ENCODE measurements around the gene LGR4.

Gene LGR4

DNA sequence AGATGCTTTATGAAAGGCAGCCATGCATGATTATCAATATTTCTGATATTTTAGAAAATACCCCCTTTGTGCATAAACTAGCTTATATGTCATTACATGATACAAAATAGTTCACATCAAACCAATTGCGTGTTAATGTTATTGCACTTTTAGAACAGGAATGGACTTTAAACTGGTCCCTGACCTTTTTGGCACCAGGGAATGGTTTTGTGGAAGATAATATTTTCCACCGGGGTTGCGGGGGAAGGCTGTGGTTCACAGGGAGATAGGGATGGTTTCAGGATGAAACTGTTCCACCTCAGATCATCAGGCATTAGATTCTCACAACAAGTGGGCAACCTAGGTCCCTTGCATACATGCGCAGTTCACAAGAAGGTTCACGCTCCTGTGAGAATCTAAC lies 16.5 kb upstream of the LGR4 start (continued):
- TF ChIP-seq, protein P1, sequence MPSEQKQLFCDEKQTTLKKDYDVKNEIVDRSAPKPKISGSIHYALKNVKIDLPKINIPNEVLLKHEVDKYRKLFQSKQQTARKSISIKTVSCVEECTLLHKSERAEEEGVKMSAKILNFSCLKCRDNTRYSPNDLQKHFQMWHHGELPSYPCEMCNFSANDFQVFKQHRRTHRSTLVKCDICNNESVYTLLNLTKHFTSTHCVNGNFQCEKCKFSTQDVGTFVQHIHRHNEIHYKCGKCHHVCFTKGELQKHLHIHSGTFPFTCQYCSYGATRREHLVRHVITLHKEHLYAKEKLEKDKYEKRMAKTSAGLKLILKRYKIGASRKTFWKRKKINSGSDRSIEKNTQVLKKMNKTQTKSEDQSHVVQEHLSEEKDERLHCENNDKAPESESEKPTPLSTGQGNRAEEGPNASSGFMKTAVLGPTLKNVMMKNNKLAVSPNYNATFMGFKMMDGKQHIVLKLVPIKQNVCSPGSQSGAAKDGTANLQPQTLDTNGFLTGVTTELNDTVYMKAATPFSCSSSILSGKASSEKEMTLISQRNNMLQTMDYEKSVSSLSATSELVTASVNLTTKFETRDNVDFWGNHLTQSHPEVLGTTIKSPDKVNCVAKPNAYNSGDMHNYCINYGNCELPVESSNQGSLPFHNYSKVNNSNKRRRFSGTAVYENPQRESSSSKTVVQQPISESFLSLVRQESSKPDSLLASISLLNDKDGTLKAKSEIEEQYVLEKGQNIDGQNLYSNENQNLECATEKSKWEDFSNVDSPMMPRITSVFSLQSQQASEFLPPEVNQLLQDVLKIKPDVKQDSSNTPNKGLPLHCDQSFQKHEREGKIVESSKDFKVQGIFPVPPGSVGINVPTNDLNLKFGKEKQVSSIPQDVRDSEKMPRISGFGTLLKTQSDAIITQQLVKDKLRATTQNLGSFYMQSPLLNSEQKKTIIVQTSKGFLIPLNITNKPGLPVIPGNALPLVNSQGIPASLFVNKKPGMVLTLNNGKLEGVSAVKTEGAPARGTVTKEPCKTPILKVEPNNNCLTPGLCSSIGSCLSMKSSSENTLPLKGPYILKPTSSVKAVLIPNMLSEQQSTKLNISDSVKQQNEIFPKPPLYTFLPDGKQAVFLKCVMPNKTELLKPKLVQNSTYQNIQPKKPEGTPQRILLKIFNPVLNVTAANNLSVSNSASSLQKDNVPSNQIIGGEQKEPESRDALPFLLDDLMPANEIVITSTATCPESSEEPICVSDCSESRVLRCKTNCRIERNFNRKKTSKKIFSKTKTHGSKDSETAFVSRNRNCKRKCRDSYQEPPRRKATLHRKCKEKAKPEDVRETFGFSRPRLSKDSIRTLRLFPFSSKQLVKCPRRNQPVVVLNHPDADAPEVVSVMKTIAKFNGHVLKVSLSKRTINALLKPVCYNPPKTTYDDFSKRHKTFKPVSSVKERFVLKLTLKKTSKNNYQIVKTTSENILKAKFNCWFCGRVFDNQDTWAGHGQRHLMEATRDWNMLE (tag by site-specific recombination; conservative IDR thresholded peaks at IDR 0.05; ENCODE audit: low read depth): no peak
- TF ChIP-seq GLIS1 (tag by site-specific recombination; IDR thresholded peaks at IDR 0.05): no peak
- TF ChIP-seq ZNF133 (tag by site-specific recombination; IDR thresholded peaks at IDR 0.05): no peak
- TF ChIP-seq, protein P2, sequence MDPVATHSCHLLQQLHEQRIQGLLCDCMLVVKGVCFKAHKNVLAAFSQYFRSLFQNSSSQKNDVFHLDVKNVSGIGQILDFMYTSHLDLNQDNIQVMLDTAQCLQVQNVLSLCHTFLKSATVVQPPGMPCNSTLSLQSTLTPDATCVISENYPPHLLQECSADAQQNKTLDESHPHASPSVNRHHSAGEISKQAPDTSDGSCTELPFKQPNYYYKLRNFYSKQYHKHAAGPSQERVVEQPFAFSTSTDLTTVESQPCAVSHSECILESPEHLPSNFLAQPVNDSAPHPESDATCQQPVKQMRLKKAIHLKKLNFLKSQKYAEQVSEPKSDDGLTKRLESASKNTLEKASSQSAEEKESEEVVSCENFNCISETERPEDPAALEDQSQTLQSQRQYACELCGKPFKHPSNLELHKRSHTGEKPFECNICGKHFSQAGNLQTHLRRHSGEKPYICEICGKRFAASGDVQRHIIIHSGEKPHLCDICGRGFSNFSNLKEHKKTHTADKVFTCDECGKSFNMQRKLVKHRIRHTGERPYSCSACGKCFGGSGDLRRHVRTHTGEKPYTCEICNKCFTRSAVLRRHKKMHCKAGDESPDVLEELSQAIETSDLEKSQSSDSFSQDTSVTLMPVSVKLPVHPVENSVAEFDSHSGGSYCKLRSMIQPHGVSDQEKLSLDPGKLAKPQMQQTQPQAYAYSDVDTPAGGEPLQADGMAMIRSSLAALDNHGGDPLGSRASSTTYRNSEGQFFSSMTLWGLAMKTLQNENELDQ (tag by site-specific recombination; IDR thresholded peaks at IDR 0.05; ENCODE audit: low read depth): no peak
- no peak for TF ChIP-seq ZNF174 (tag by site-specific recombination; IDR thresholded peaks at IDR 0.05)
- no peak for TF ChIP-seq MYNN (tag by site-specific recombination; IDR thresholded peaks at IDR 0.05; ENCODE audit: borderline replicate concordance)
- no peak for TF ChIP-seq ZNF37A (tag by site-specific recombination; IDR thresholded peaks at IDR 0.05)
- TF ChIP-seq MZF1 (tag by site-specific recombination; IDR thresholded peaks at IDR 0.05; ENCODE audit: borderline replicate concordance): no peak
- TF ChIP-seq ZNF19 (tag by site-specific recombination; IDR thresholded peaks at IDR 0.05; ENCODE audit: low read depth): no peak
- TF ChIP-seq, protein P3, sequence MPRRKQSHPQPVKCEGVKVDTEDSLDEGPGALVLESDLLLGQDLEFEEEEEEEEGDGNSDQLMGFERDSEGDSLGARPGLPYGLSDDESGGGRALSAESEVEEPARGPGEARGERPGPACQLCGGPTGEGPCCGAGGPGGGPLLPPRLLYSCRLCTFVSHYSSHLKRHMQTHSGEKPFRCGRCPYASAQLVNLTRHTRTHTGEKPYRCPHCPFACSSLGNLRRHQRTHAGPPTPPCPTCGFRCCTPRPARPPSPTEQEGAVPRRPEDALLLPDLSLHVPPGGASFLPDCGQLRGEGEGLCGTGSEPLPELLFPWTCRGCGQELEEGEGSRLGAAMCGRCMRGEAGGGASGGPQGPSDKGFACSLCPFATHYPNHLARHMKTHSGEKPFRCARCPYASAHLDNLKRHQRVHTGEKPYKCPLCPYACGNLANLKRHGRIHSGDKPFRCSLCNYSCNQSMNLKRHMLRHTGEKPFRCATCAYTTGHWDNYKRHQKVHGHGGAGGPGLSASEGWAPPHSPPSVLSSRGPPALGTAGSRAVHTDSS (tag by site-specific recombination; IDR thresholded peaks at IDR 0.05): no peak
- TF ChIP-seq, protein P4, sequence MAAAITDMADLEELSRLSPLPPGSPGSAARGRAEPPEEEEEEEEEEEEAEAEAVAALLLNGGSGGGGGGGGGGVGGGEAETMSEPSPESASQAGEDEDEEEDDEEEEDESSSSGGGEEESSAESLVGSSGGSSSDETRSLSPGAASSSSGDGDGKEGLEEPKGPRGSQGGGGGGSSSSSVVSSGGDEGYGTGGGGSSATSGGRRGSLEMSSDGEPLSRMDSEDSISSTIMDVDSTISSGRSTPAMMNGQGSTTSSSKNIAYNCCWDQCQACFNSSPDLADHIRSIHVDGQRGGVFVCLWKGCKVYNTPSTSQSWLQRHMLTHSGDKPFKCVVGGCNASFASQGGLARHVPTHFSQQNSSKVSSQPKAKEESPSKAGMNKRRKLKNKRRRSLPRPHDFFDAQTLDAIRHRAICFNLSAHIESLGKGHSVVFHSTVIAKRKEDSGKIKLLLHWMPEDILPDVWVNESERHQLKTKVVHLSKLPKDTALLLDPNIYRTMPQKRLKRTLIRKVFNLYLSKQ (tag by site-specific recombination; IDR thresholded peaks at IDR 0.05; ENCODE audit: borderline replicate concordance): no peak

DNA sequence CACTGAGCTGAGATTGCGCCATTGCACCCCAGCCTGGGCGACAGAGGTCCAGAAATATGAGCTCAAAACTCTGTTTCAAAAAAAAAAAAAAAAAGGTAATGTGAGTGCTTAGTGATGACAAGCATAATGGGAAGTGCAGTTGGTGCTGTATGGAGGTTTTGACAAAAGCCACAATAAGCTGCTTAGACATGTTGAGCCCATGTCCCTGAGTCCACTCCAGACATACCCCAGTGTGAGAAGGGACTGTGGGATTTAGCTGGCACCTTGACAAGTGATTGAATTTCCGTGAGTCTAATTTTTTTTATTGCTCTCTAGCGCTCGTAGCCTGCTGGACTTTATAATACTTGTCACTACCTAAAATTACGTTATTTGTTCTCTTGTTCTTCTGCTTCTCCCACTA lies 15.1 kb upstream of the LGR4 start:
- no peak overlapping the region for H3K4me3 ChIP-seq (ENCODE audit: low read depth, low read length)
- no peaks in the 10 kb centered on the region for H3K9me3 ChIP-seq (ENCODE audit: control insufficient read depth, insufficient read depth, low read depth, low read length)
- no peaks in the 10 kb centered on the region for H3K4me1 ChIP-seq (ENCODE audit: control insufficient read depth, insufficient read depth, low read length)
- H3K27ac ChIP-seq (ENCODE audit: extremely low read depth, low read depth, low read length): no peak overlapping the region
- peaks cover 0 to 30% of the 10 kb centered on the region in 2 experiments; a peak in 2 of 3 replicates for H3K36me3 ChIP-seq (ENCODE audit: control insufficient read depth in 2 of 2, insufficient read depth in 1 of 2, low read length in 2 of 2)
- ChIA-PET POLR2A (interaction anchor here (1.1 kb wide), 1 partner anchor 313 kb away, joined by 4 read pairs; no protein-coding TSS in a partner anchor), CTCF (interaction anchor here (0.6 to 6.4 kb wide), 7 partner anchors 11 to 736 kb away, joined by 3 to 134 read pairs (median 4); no protein-coding TSS in a partner anchor)
- no peak for TF ChIP-seq ZNF274 (IDR thresholded peaks at IDR 0.05; ENCODE audit: low read length)
- no peak for TF ChIP-seq ZNF274 (tag by site-specific recombination; IDR thresholded peaks at IDR 0.05; ENCODE audit: borderline replicate concordance)
- TF ChIP-seq ZNF660 (tag by site-specific recombination; IDR thresholded peaks at IDR 0.05): no peak
- TF ChIP-seq ZNF223 (tag by site-specific recombination; IDR thresholded peaks at IDR 0.05): no peak
- TF ChIP-seq ZNF248 (tag by site-specific recombination; IDR thresholded peaks at IDR 0.05): no peak
- TF ChIP-seq KLF7 (tag by site-specific recombination; IDR thresholded peaks at IDR 0.05; ENCODE audit: borderline replicate concordance): no peak
- TF ChIP-seq ZNF623 (tag by site-specific recombination; IDR thresholded peaks at IDR 0.05): no peak
- TF ChIP-seq, protein P5, sequence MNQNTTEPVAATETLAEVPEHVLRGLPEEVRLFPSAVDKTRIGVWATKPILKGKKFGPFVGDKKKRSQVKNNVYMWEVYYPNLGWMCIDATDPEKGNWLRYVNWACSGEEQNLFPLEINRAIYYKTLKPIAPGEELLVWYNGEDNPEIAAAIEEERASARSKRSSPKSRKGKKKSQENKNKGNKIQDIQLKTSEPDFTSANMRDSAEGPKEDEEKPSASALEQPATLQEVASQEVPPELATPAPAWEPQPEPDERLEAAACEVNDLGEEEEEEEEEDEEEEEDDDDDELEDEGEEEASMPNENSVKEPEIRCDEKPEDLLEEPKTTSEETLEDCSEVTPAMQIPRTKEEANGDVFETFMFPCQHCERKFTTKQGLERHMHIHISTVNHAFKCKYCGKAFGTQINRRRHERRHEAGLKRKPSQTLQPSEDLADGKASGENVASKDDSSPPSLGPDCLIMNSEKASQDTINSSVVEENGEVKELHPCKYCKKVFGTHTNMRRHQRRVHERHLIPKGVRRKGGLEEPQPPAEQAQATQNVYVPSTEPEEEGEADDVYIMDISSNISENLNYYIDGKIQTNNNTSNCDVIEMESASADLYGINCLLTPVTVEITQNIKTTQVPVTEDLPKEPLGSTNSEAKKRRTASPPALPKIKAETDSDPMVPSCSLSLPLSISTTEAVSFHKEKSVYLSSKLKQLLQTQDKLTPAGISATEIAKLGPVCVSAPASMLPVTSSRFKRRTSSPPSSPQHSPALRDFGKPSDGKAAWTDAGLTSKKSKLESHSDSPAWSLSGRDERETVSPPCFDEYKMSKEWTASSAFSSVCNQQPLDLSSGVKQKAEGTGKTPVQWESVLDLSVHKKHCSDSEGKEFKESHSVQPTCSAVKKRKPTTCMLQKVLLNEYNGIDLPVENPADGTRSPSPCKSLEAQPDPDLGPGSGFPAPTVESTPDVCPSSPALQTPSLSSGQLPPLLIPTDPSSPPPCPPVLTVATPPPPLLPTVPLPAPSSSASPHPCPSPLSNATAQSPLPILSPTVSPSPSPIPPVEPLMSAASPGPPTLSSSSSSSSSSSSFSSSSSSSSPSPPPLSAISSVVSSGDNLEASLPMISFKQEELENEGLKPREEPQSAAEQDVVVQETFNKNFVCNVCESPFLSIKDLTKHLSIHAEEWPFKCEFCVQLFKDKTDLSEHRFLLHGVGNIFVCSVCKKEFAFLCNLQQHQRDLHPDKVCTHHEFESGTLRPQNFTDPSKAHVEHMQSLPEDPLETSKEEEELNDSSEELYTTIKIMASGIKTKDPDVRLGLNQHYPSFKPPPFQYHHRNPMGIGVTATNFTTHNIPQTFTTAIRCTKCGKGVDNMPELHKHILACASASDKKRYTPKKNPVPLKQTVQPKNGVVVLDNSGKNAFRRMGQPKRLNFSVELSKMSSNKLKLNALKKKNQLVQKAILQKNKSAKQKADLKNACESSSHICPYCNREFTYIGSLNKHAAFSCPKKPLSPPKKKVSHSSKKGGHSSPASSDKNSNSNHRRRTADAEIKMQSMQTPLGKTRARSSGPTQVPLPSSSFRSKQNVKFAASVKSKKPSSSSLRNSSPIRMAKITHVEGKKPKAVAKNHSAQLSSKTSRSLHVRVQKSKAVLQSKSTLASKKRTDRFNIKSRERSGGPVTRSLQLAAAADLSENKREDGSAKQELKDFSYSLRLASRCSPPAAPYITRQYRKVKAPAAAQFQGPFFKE (tag by site-specific recombination; IDR thresholded peaks at IDR 0.05; ENCODE audit: borderline replicate concordance): no peak
